ENCODE measurements around the gene CSRP3. TPM values are rescaled to one million over a fixed set of nuclear protein-coding genes. Genes with fewer than 3 reads are reported as not detected.

The CSRP3 gene
- total RNA-seq, 1 experiment from 2014 or later = not detected

GRCh38 chr11:19208959-19209546 is 7.3 kb upstream of the CSRP3 start:
- H3K4me3 Mint-ChIP-seq (ENCODE audit: unreplicated experiment) = no peak overlapping the region
- H3K27me3 Mint-ChIP-seq (ENCODE audit: insufficient read depth, unreplicated experiment) = peaks cover 81% of the 10 kb centered on the region
- no peaks in the 10 kb centered on the region for H3K9me3 Mint-ChIP-seq (ENCODE audit: unreplicated experiment)
- no peaks in the 10 kb centered on the region for H3K36me3 Mint-ChIP-seq (ENCODE audit: insufficient read depth, unreplicated experiment)
- TF ChIP-seq, protein P1, sequence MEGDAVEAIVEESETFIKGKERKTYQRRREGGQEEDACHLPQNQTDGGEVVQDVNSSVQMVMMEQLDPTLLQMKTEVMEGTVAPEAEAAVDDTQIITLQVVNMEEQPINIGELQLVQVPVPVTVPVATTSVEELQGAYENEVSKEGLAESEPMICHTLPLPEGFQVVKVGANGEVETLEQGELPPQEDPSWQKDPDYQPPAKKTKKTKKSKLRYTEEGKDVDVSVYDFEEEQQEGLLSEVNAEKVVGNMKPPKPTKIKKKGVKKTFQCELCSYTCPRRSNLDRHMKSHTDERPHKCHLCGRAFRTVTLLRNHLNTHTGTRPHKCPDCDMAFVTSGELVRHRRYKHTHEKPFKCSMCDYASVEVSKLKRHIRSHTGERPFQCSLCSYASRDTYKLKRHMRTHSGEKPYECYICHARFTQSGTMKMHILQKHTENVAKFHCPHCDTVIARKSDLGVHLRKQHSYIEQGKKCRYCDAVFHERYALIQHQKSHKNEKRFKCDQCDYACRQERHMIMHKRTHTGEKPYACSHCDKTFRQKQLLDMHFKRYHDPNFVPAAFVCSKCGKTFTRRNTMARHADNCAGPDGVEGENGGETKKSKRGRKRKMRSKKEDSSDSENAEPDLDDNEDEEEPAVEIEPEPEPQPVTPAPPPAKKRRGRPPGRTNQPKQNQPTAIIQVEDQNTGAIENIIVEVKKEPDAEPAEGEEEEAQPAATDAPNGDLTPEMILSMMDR (IDR thresholded peaks at IDR 0.05; ENCODE audit: unreplicated experiment) = no peak
- H3K4me1 Mint-ChIP-seq (ENCODE audit: insufficient read depth, unreplicated experiment) = peaks cover 7% of the 10 kb centered on the region
- BruUV-seq (replicated peaks) = no TSS peak
- ChIA-PET POLR2A (interaction anchor here (0.9 kb wide), 1 partner anchor 31 kb away, joined by 3 read pairs; no protein-coding TSS in a partner anchor), CTCF (no interaction called here)
- intact Hi-C loops (cut with micrococcal nuclease) = no loop called here
- no peak for DNase-seq (ENCODE audit: unreplicated experiment)
- H3K27ac Mint-ChIP-seq (ENCODE audit: low read depth, unreplicated experiment) = no peak overlapping the region

- H3K4me3 Mint-ChIP-seq (ENCODE audit: unreplicated experiment) = no peak overlapping the region
- no peaks in the 10 kb centered on the region for H3K9me3 Mint-ChIP-seq (ENCODE audit: unreplicated experiment)
- no peak overlapping the region for H3K27ac Mint-ChIP-seq (ENCODE audit: low read depth, unreplicated experiment)
- peaks cover 7% of the 10 kb centered on the region for H3K4me1 Mint-ChIP-seq (ENCODE audit: insufficient read depth, unreplicated experiment)
- ChIA-PET CTCF (no interaction called here), POLR2A (no interaction called here)
- DNase-seq (ENCODE audit: unreplicated experiment) = no peak
- peaks cover 73% of the 10 kb centered on the region for H3K27me3 Mint-ChIP-seq (ENCODE audit: insufficient read depth, unreplicated experiment)
- no peaks in the 10 kb centered on the region for H3K36me3 Mint-ChIP-seq (ENCODE audit: insufficient read depth, unreplicated experiment)
- BruUV-seq (replicated peaks) = no TSS peak
- intact Hi-C loops (cut with micrococcal nuclease) = no loop called here
- TF ChIP-seq, protein P1 (IDR thresholded peaks at IDR 0.05; ENCODE audit: unreplicated experiment) = no peak
Measured at GRCh38 chr11:19208181-19208580, 6.4 kb upstream of the CSRP3 start.

GRCh38 chr11:19204836-19205235 is 3.1 kb upstream of the CSRP3 start:
- CTCF ChIA-PET = interaction anchor here (0.7 kb wide), 1 partner anchor 14 kb away, joined by 3 read pairs; no protein-coding TSS in a partner anchor
- H3K27ac Mint-ChIP-seq (ENCODE audit: low read depth, unreplicated experiment) = no peak overlapping the region
- POLR2A ChIA-PET = no interaction called here
- peaks cover 20% of the 10 kb centered on the region for H3K4me1 Mint-ChIP-seq (ENCODE audit: insufficient read depth, unreplicated experiment)
- H3K9me3 Mint-ChIP-seq (ENCODE audit: unreplicated experiment) = no peaks in the 10 kb centered on the region
- TF ChIP-seq, protein P1 (IDR thresholded peaks at IDR 0.05; ENCODE audit: unreplicated experiment) = no peak
- intact Hi-C loops (cut with micrococcal nuclease) = no loop called here
- no peak overlapping the region for H3K4me3 Mint-ChIP-seq (ENCODE audit: unreplicated experiment)
- H3K27me3 Mint-ChIP-seq (ENCODE audit: insufficient read depth, unreplicated experiment) = peaks cover 61% of the 10 kb centered on the region
- H3K36me3 Mint-ChIP-seq (ENCODE audit: insufficient read depth, unreplicated experiment) = no peaks in the 10 kb centered on the region
- DNase-seq (ENCODE audit: unreplicated experiment) = no peak
- BruUV-seq (replicated peaks) = no TSS peak

DNA sequence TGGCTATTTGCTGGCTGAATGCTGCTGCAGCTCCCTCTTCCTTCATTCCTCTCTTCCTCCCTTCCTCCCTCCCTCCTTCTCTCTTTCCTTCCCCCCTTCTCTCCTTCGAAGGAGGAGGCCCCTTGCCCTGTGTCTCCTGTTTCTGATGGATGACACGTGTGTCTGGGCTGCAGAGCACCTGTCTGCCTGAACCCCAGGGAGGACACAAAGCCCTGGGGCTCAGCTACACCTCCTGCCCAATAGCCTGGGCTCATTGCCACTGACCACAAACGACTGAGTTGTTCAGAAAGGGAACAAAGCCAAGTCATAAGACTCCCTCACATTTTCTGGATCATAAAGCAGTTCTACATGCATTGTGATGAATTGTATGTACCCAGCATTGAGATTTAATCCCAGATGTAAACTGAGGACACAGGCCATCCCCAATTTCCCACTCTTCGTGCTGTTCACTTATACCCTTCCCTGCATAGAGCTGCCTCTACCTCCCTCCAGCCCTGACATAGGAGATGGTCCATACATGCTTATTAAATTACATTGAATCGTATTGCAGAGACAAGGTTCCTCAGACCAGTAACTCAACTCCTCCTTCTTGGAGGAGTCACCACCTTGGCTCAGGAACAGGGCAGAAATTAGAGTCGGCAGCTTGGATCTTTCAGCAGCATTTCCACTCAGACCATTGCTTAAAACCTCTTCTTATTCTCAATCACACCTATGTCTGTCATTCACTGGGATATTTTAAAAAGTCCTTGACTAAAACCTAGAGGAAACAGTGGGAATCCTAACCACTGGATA is 1.2 kb downstream of the CSRP3 start:
- ChIA-PET CTCF (interaction anchor here (0.6 to 1.3 kb wide), 4 partner anchors 19 to 1064 kb away, joined by 3 to 4 read pairs (median 4); no protein-coding TSS in a partner anchor), POLR2A (interaction anchor here (0.6 to 1.4 kb wide), 5 partner anchors 14 to 1444 kb away, joined by 3 to 4 read pairs (median 3); no protein-coding TSS in a partner anchor)
- intact Hi-C loops (cut with micrococcal nuclease) = no loop called here

More for the DNA sequence above, 1.2 kb downstream of the CSRP3 start:
- H3K36me3 Mint-ChIP-seq (ENCODE audit: insufficient read depth, unreplicated experiment) = no peaks in the 10 kb centered on the region
- TF ChIP-seq, protein P1 (IDR thresholded peaks at IDR 0.05; ENCODE audit: unreplicated experiment) = no peak
- BruUV-seq (replicated peaks) = no TSS peak
- H3K4me3 Mint-ChIP-seq (ENCODE audit: unreplicated experiment) = no peak overlapping the region
- no peak overlapping the region for H3K27ac Mint-ChIP-seq (ENCODE audit: low read depth, unreplicated experiment)
- peaks cover 14% of the 10 kb centered on the region for H3K4me1 Mint-ChIP-seq (ENCODE audit: insufficient read depth, unreplicated experiment)
- H3K9me3 Mint-ChIP-seq (ENCODE audit: unreplicated experiment) = no peaks in the 10 kb centered on the region
- H3K27me3 Mint-ChIP-seq (ENCODE audit: insufficient read depth, unreplicated experiment) = peaks cover 37% of the 10 kb centered on the region
- peak; percentile 89 for DNase-seq (ENCODE audit: unreplicated experiment)

Measured in MCF 10A (cell line).